ENCODE results near the gene IQCM.

IQCM gene

DNA sequence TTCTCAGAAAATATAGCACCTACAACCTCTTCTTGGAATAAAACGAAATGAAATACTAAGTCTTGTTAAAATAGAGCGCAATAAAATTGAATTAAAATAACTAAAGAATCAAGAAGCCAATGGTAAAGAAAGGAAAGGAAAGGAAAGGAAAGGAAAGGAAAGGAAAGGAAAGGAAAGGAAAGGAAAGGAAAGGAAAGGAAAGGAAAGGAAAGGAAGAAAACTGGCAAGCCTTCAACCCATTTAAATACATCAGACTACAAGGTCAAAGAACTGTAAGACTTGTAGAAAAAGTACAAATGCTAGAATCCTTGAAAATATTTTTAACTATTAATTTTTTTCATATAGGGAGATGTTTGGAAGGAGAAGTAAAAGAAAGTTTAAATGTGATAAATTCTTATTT lies 372.1 kb downstream of the IQCM start:
- TF ChIP-seq CTCF (IDR thresholded peaks at IDR 0.05; ENCODE audit: low read depth, low read length), result no peak
- H3K4me3 ChIP-seq (ENCODE audit: low read depth, low read length), result no peak overlapping the region

GRCh38 chr4:149441338-149441737 lies 374.3 kb downstream of the IQCM start:
- no peak for TF ChIP-seq CTCF (IDR thresholded peaks at IDR 0.05; ENCODE audit: low read depth, low read length)
- H3K4me3 ChIP-seq (ENCODE audit: low read depth, low read length), result no peak overlapping the region

DNA sequence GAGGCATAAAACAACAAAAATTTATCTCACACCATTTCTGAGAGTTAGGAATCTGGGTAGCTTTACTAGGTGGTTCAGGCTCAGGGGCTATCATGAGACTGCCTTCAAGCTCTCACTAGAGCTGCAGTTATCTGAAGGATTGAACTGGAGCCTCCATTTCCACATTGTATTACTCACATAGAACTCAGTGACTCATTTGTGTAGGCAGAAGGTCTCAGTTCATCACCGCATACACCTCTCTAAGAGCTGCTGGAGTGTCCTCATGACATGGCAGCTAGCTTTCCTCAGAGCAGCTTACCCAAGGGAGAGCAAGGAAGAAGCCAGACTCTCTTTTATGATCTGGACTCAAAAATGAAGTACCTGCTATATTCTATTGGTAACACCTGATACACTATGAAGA lies 389.2 kb downstream of the IQCM start:
- TF ChIP-seq CTCF (IDR thresholded peaks at IDR 0.05; ENCODE audit: low read depth, low read length), result no peak
- H3K4me3 ChIP-seq (ENCODE audit: low read depth, low read length), result no peak overlapping the region

GRCh38 chr4:149409555-149409962 lies 406.1 kb downstream of the IQCM start:
- no peak overlapping the region for H3K4me3 ChIP-seq (ENCODE audit: low read depth, low read length)
- no peak for TF ChIP-seq CTCF (IDR thresholded peaks at IDR 0.05; ENCODE audit: low read depth, low read length)

GRCh38 chr4:149409146-149409545 lies 406.5 kb downstream of the IQCM start:
- no peak overlapping the region for H3K4me3 ChIP-seq (ENCODE audit: low read depth, low read length)

GRCh38 chr4:149404143-149404542 lies 411.5 kb downstream of the IQCM start:
- no peak for TF ChIP-seq CTCF (IDR thresholded peaks at IDR 0.05; ENCODE audit: low read depth, low read length)
- no peak overlapping the region for H3K4me3 ChIP-seq (ENCODE audit: low read depth, low read length)

More at GRCh38 chr4:149409146-149409545, 406.5 kb downstream of the IQCM start:
- TF ChIP-seq CTCF (IDR thresholded peaks at IDR 0.05; ENCODE audit: low read depth, low read length), result no peak

DNA sequence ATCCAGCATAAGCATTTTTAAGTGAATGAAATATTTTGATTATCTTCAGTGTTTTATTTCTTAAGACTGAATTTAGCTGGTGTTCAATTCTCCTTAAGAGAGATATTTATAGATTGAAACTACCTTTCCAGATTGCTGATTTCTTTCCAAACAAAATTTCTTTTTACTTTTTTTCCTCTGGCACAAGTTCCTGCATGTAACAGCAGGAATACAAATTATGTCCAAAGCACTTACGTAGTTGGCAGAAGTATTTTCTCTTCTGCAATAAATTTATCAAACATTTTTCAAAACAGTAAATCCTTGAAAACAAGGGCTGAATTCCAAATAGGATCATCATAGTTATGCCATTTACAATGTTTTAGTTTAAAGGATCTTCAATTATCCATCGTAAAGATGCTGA lies 412.6 kb downstream of the IQCM start:
- H3K4me3 ChIP-seq (ENCODE audit: low read depth, low read length), result no peak overlapping the region
- no peak for TF ChIP-seq CTCF (IDR thresholded peaks at IDR 0.05; ENCODE audit: low read depth, low read length)

Measured in WI38 (cell line).